NCI-H1694 treated with DMSO at 0.1 percent for 48 hours (cell line): ENCODE results near the gene TRIM14.
"Not testable (repeated sequence)": the region's sequence is repeated elsewhere in the genome, so short reads cannot be mapped to it uniquely, and the experiment has no call there.

Source experiments
- DNase-seq: peaks from one replicate; lab custom pipeline; 2025; lab: John Stamatoyannopoulos, UW

Gene TRIM14

DNA sequence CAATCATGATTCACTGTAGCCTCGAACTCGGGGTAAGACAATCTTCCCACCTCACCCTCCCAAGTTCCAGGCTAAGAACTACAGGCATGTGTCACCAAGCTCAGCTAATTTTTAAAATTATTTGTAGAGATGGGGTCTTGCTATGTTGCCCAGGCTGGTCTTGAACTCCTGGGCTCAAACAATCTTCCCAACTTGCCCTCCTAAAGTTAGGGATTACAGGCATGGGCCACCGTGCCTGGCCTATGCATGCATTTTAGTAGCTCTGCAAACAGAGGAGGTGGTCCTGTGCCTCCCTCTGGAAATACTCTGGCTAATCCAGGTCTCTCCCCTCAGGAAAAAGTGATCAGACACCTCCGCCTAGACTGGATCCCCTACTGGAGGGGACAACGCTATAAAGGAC, 21.5 kb upstream of the TRIM14 start:
- DNase-seq = no peak

DNA sequence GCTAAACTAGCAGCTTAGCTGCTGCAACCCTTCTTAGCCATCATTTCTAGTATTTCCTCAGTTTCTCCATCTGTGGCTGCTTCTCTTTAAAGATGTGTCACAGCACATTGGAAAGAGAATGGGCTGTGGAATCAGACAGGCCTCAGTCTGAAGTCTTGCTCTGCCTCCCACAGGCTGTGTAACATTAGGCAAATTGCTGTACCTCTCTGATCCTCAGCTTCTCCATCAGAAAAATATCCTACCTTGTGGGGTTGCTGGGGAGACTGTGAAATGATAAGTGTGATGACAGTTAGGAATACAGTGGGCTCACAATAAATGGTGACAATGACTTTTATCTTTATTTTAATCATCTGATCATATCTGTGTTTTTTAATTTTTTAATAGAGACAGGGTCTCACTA, 17.5 kb upstream of the TRIM14 start:
- DNase-seq = no peak

DNA sequence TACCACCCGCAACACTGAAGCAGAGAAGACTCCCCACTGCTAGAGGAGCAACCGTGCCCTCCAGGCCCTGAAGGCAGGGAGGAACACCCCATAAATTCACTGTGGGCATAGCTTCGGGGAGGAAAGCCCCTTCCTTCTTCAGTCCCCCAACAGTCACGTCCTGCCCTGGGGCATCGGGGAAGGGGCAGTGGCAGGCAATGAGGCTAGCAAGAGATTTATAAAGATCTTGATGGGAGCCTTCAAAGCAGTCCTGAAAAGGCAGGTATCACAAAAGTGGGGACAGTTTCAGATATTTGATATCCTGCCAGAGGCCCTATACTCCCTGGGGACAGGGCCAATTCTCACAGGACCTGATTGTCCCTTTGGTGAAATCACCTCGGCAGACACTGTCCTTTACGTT, 16.9 kb upstream of the TRIM14 start:
- DNase-seq = no peak

DNA sequence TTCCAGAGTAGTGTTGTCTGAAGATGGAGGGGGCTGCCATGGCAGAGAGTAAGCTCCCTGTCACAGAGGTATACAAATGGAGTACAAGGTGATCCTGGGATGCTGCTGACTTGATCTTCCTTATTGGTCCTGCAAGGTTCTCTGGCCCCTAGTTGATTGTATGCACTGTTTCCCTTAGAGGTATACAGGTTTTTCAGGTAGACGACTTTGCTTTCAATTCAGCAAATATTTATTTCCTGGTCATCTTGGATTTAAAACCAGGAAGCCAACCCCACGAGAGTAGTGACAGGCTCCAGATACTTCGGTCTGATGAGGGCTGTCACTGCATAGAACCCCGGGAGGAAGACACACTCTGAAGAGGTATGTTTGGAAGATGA, 16.5 kb upstream of the TRIM14 start:
- no peak for DNase-seq

DNA sequence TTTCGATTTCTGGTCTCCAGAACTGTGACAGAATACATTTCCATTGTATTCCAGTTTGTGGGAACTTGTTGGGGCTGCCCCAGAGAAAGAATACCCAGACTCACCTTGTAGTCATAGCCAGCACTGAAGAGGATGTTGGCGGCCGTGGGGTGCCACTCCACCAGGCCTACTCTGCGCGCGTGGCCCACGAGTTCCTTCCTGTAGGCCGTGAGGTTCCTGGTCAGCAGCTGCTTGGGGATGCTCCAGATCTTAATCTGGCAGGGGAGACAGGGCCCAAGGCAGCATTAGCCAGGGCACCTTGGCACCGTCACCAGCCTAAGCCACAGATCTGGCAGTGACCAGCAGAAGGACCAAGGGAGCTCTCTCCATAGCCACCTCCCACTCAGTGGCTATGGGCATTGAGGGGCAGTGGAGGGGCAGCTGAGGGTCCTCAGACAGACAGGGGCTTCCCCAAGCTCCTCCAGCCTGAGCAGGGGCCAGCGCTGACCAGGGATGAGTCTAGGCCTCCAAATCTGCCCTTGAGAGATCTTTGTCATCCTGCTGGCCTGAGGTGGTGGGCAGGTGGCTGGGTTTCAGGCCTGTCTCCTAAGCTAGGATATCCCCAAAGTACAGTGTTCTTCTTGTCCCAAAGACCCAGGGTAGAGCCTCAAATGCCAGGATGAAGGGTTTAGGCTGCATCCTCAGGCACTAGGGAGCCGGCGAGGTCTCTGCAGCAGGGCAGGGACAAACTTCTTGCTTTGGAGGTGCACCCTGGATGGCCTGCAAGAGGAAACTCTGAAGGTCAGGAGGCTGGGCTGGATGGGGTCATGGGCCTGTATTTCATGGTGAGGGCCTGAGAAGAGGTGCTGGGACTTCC, 15.9 kb upstream of the TRIM14 start:
- no peak for DNase-seq

DNA sequence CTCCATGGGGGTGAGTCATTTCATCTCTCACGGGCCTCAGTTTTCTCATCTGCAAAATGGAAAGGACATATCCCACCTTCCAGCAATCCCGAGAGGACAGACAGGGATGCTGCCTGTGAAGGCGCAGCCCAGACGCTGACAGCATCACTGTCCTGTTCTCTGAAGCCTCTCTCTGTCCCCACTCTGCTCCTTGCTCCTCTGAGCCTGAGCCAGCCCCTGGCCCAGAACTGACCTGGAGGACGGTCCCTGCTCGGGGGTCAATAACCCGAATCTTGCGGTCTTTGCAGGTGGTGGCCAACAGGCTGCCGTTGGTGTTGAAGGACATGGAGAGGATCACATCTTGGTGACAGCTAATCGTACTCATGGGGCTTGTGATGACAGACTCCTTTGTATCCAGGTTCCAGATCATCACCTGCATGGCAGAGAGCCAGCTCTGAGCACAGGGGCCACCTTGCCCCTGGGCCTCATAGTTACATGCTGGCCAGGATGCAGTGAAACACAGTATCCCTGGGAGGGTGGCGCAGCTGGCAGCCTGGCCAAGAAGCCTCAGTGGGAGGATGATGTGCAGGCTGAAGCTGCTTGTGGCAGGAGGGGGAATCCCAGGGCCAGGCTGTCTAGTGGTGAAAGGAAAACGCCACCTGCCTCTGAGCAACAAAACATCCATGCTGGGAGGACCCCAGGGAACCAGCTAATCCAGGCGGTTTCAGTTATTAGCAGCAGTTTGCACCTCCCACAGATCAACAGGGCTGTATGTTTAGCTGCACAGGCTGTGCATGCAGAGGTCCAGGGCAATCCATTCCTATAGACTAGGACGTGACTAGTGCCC, 14.0 kb upstream of the TRIM14 start:
- DNase-seq = no peak

DNA sequence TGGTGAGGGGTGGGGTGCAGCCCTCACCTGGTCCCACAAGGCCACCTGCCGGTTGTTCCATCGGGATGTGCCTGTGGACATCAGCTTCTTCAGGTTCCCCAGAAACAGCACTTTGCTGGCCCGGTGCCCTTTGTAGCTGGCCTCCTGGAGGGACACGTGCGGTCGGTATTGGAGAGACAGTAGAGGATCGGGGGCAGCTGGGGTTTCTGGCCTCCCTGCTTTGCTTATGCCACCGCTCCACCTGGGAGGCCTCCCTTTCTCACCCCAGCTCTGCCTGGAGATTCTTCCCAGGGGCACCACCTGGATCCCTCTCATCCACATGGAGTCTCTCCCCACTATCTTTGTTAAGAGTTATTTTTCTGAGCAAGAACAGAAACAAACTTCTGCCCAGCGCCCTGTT, 13.1 kb upstream of the TRIM14 start:
- no peak for DNase-seq

DNA sequence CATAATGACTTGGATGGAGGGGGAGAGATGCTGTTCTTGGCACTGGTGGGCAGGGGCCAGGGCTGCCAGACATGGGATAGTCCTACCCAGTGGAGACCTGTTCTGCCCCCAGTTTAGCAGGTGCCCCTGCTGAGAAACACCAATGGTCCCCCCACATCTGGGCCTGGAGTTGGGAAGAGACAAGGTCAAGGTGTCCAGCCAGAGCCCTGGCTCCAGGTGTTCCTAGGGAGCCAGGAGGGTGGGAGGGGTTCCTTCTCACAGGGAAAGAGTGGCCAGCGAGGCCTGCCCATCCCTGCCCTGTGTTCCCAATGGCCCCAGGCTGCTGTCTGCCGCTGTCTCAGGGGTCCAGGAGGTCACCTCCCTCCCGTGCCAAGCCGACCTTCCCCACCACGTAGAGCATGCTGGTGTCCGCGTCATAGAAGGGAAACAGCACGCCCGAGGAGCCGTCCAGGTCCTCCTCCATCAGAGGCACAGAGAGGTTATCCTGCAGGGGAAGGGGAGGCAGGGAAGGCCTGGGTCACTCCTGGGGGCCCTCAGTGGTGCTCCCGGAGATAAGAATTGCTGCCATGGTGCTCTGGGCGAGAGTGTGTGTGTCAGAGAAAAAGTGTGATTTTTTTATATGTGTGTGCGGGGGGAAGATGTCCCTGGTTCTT, 11.7 kb upstream of the TRIM14 start:
- DNase-seq = no peak

DNA sequence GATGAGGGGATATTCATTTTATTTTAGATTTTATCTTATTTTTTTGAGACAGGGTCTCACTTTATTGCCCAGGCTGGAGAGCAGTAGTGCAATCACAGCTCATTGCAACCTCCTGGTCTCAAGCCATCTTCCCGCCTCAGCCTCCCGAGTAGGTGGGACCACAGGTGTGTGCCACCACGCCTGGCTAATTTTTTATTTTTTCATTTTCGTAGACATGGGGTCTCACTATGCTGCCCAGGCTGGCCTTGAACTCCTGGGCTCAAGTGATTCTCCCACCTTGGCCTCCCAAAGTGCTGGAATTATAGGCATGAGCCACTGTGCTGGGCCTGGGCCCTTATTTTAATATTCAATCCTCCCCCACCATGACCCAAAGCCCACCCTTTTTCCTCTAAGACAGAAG, 11.0 kb upstream of the TRIM14 start:
- not testable (repeated sequence) for DNase-seq

DNA sequence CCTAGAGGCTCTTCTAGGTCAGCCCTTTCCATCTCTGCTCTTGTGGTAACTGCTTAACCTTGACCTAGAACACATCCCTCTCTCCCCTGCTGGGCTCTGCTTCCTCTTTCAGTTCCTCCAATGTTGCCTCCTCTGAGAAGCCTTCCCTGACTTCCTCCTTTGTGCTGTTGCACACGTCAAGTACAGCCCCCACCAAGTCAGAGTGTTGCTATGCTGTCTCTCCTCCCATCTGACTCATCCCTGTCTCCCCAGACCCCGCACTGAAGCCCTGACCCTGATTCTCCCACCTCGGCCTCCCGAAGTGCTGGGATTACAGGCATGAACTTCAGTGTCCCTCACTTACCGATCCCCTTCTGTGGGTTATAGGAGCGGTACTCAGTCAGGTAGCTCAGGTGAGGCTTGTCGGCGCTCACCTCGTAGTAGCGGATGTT, 10.4 kb upstream of the TRIM14 start:
- no peak for DNase-seq

DNA sequence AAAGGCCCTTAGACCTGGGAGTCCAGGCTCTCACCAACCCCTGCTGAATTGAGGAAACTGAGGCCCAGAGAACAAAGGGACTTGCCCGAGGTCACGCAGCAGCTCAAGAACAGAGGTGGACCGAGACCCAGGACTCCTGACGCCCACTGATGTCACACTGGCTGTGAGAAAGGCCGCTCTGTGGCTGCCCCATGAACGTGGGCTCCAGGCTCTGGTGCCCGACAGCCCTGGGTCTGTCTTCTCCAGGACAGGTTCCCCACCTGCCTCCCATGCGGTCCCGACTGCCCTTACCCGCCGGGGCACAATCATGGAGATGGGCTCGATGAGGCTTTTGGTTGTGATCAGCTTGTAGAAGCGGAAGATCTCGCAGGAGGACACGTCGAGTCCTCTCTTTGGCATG, 9.3 kb upstream of the TRIM14 start:
- no peak for DNase-seq

DNA sequence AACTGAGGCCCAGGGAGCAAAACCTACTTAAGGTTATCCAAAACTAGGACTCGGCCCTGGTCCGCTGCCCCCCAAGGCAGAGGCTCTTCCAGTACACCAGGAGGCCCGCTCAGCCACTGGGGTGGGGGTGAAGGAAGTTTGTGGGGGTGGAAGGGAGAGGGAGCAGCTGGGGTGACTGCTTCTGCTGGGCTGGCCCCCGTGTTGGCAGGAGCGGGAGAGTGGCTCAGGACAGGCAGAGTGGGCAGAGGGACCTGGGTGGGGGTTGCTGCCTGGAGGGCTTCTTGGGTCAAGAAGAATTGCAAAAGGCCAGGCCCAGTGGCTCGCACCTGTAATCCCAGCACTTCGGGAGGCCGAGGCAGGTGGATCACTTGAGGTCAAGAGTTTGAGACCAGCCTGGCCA, 8.2 kb upstream of the TRIM14 start:
- no peak for DNase-seq

DNA sequence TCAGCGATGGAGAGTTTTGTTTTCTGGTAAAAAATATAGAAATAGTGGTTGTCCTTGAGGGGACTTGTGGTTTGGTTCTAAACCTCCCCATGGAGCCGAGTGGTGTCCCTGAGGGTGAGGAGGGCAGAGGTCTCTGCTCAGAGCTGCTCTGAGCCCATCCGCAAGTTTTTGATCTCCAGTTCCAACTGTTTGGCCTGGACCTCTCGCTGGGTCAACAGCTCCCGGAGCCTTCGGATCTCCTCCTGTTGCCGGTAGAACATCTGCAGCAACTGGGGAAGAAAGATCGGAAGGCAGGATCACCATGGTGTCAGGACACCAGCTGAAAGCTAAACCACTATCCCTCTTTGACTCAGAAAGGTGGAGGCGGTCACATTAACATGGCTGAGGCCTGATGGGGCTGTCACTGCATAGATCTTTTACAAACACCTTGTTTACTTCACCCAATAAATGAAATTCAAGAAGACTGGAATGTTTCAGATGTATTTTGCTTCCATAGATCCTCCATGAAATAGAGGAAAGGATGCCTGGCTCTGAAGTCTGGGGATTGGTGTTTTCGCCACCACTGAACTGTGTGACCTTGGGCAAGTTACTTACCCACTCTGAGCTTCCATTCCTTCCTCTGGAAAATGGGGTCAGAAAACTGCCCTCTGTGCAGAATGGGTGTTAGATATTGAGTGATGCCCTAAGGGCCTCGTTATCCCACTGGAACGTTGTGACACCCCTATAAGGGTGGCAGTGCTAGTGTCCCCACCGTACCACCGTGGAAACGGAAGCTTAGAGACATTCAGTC, 5.8 kb upstream of the TRIM14 start:
- DNase-seq = no peak

DNA sequence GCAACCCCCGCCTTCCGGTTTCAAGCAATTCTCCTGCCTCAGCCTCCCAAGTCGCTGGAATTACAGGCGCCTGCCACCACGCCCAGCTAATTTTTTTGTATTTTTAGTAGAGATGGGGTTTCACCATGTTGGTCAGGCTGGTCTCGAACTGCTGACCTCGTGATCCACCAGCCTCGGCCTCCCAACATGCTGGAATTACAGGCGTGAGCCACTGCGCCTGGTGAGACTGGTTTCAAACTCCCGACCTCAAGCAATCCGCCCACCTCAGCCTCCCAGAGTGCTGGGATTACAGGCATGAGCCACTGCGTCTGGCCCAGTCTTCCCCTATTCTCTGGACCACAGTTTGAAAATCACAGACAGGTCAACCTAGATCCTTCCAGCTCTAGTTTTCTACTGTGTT, 5.1 kb upstream of the TRIM14 start:
- not testable (repeated sequence) for DNase-seq

DNA sequence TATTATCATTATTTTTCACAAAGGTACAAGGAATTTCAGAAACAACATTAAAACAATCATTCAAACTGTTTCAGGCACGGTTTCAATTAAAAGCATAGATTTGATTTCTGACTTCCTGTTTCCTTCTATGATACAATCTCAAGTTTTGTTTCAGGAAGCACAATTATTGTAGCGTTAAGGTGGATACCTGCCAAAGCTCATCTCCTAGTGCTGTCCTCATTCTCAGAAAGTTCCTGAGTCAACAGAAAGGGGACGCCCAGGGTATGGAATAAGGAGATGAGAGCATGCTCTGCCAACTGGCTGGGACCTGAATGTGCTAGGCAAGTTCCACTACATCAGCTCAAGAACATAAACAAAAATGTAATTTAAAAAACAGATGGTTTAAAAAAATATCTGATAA, 2.0 kb upstream of the TRIM14 start:
- DNase-seq = no peak

DNA sequence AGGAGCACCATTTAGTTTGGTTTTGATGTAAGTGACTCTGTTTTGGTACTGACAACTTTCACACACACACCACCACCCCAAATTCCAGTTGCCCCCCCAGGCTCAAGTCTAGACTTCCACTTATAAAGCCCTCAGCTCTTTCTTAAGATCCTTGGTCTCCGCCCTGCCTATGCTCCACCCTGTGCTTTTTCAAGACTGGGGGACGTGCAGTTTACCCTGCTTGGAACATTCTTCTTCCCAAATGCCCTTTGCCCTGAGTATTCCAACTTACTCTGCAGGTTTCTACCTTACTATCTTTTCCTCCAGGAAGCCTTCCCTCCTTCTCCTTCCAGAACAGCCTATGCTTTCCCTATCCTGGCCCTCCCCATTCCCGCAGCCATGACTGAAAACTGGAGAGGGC, 1.5 kb upstream of the TRIM14 start:
- no peak for DNase-seq

DNA sequence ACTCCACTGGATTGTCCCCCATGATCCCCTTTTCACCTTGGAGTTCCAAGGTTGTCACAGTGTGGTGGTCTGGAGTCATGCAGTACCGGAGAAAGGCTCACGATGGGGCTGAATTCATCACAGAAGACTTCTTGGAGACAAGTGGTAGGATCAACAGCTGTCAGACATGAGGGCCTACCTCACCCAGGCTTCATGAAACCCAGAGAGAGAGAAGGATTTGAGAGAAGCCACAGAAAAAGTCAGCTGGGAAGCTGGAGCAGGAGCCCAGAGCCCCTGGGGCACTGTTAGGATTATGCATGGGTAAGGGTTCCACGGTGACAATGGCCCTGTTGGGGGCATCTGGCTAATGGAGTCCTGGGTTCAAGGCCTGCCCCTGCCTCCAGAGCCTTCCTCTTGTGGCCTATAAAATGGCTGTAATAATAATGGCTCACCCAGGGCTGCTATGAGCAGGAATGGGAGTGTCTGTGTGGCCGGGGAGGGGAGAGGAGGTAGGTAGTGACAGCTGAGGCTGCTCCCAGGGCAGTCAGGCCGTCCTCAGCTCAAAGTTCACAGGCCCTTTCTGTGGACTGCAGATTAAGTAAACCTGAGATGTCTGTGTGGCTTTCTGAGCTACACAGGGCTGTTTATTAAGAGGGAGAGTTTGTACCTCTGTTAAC, 910 bp downstream of the TRIM14 start:
- DNase-seq = no peak

DNA sequence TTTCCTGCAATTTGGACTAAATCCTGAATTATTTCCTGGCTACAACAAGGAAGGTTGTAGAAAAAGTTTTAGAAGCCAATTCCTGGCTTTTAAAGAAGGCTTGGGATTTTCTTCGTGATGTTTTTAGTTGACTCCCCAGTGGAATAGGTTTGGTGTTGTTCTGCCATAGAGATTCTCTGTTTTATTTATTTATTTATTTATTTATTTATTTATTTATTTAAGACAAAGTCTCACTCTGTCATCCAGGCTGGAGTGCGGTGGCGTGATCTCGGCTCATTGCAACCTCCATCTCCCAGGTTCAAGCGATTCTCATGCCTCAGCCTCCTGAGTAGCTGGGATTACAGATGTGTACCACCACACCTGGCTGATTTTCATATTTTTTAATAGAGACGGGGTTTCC, 1.9 kb downstream of the TRIM14 start:
- not testable (repeated sequence) for DNase-seq

DNA sequence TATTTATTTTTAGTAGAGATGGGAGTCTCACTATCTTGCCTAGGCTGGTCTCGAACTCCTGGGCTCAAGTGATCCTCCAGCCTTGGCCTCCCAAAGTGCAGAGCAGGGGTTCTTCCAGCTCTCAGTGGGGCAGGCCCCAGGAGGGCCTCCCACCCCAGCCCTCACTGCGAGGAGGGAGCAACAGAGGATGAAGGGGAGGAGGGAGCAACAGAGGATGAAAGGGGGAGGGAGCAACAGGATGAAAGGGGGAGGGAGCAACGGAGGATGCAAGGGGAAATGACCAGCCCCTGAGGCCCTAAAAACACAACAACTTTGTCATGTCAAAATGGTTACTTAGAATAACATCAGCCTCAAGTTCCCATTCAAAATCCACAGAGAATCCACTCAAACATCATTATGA, 10.0 kb downstream of the TRIM14 start:
- no peak for DNase-seq

DNA sequence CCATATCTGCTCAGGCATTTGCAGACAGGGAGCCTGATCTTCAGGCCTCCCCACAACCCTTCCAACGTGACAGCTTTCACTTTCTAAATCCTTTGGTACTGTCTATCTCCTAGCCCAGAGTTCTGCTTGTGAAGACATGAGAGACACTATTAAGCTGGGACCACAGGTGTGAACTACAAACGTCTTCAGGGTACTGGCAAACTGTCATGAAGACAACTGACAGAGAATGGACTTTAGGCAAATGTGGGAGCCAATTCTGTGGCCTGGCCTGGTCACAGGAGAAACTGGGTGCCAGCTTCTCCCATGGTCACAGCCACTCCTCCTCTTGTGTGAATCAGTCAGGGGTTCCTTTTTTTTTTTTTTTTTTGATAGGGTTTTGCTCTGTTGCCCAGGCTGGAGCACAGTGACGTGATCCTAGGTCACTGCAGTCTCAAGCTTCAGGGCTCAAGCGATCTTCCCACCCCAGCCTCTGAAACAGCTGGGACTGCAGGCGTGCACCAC, 10.4 kb downstream of the TRIM14 start:
- no peak for DNase-seq

DNA sequence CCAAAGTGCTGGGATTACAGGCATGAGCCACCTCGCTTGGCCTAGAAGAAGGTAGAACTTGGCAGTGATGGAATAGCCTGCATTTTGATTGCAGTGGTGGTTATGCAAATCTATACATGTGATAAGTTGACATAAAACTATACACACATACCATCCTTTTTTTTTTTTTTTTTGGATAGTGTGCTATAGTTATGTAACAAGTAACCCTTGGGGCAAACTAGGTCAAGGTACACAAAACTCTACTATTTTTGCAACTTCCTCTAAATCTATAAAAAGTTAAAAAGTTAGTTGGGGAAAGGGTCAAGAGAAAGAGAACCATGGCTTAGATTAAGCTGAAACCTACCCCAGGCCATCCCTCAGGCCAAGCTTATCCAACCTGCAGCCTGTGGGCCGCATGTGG, 11.1 kb downstream of the TRIM14 start:
- DNase-seq = no peak
